Measurements from ENCODE around the gene LGI2.

DNA sequence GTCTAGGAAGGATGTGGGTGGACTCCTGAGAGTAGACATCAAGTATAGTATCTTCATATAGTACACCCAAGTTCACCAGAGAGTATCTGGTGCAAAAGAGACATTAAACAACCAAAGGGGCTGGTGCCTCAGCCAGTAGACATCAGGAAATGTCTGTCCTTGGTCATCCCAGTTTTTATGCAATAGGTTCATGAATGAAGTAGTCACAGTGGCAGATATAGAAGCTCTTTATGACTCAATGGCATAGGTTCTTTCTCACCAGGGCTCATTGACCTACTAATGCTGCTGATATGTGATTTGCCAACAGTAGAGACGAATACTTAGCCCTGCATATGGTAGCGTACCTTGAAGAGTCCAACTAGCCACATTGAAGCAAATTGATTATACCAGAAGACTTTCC, 72.9 kb downstream of the LGI2 start:
- TF ChIP-seq, protein P1, sequence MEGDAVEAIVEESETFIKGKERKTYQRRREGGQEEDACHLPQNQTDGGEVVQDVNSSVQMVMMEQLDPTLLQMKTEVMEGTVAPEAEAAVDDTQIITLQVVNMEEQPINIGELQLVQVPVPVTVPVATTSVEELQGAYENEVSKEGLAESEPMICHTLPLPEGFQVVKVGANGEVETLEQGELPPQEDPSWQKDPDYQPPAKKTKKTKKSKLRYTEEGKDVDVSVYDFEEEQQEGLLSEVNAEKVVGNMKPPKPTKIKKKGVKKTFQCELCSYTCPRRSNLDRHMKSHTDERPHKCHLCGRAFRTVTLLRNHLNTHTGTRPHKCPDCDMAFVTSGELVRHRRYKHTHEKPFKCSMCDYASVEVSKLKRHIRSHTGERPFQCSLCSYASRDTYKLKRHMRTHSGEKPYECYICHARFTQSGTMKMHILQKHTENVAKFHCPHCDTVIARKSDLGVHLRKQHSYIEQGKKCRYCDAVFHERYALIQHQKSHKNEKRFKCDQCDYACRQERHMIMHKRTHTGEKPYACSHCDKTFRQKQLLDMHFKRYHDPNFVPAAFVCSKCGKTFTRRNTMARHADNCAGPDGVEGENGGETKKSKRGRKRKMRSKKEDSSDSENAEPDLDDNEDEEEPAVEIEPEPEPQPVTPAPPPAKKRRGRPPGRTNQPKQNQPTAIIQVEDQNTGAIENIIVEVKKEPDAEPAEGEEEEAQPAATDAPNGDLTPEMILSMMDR (IDR thresholded peaks at IDR 0.05; ENCODE audit: low read depth, low read length), result no peak
- no peak for TF ChIP-seq POLR2A (IDR thresholded peaks at IDR 0.05; ENCODE audit: extremely low read depth, insufficient read length)
